HG02763 (cell line): ENCODE data around the gene LAGE3.

ENCODE experiments used
- ATAC-seq: cut with Tn5 transposase; IDR thresholded peaks from one replicate; pipeline ENCODE4 v1.9.1; 2021; ENCODE audit warnings: mild to moderate bottlenecking, moderate library complexity; ENCODE audit not compliant: unreplicated experiment

LAGE3 gene

GRCh38 chrX:154477891-154478477, 1.1 kb downstream of the LAGE3 start:
- ATAC-seq: no peak

DNA sequence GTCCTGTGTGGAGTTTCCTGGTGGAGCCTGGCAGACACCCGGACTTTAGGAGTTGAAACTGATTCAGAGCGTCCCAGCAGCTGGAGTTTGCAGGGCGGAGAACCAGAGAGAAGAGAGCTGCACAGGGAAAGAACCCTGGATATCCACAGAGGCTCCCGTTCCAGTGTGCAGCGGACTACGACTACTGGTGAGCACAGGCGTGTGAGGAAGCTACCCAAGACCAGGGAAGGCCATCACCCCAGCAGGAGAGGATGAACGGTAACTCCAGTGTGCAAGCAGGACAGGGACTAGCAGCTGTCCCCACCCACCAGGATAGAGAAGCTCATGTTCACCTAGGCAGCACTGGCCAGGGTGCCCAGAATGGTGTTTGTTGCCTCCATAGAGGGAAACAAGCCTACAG, 2.3 kb downstream of the LAGE3 start:
- no peak for ATAC-seq

GRCh38 chrX:154473683-154474082, 5.4 kb downstream of the LAGE3 start:
- ATAC-seq: no peak

DNA sequence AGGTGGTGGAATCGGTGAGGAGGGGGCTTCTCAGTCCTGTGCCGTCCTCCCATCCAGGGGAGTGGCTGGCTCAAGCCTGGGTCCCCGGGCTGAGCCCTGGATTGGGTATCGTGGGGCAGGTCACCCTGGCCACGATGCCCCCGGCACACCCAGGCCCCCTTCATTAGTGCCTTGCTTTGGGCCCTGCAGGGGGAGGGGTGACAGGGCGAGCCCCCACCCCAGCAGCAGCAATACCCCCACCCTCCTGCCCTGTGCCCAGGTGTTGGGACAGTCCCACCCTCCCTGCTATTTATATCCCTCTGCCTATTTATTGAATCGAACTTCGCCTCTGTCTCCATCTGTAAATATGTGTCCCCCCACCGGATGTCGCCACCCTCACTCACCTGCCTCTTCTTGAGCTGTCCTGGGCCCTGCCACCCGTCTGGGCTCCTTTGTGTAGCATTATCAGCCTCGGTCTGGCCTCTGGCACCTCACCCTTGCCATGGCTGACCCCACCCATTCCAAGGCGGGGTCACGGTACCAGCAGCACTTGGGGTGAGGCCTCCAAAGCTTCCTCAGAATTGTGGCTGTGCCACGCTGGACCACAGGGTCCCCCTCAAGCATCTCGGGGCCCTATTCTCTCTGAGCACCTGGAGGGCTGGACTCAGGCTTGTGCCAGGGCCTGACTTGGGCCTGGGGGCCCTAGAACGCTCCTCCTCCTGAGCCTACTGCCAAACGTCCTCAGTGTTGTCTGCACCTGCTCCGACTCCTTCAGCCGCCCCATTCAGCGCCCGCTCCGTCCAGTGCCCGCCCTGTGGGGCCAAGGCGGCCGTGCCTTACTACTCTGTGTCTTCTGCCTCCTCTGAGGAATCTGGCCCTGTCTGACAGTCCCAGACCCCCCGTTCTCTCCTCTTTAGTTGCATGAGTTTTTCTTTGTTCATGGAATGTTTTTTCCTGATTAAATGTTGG, 6.1 kb downstream of the LAGE3 start:
- no peak for ATAC-seq

GRCh38 chrX:154471839-154472684, 7.0 kb downstream of the LAGE3 start:
- ATAC-seq: no peak

GRCh38 chrX:154470914-154471568, 8.0 kb downstream of the LAGE3 start:
- no peak for ATAC-seq

- ATAC-seq: no peak
Observed at GRCh38 chrX:154470434-154470833, 8.6 kb downstream of the LAGE3 start.

DNA sequence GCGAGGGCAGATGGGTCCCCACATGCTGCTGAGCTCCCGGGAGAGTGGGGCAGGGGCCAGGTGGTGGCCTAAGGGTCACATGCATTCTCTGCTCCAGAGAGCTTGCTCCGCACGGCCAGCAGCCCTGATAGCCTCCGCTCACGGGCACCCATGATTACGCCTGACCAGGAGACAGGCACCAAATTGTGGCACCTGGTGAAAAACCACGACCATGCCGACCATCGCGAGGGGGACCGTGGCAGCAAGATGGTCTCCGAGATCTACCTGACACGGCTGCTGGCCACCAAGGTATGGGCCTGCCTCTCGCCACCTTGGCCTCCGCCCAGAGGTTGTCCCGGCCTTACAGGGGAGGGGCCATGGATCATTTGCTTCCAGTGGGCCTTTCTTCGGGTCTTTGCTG, 9.2 kb downstream of the LAGE3 start:
- no peak for ATAC-seq

GRCh38 chrX:154469114-154469513, 10.0 kb downstream of the LAGE3 start:
- no peak for ATAC-seq

- no peak for ATAC-seq
Observed at GRCh38 chrX:154468217-154468616, 10.9 kb downstream of the LAGE3 start.

DNA sequence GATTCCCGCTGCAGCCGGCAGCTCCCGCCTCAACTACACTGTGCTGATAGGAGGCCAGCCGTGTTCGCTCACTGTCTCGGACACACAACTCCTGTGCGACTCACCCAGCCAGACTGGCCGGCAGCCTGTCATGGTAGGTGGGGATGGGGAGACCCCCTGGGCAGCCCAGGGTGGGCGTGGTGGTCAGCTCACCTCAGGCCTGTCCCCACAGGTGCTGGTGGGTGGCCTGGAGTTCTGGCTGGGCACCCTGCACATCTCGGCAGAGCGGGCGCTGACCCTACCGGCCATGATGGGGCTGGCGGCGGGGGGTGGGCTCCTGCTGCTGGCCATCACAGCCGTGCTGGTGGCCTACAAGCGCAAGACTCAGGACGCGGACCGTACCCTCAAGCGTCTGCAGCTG, 11.5 kb downstream of the LAGE3 start:
- ATAC-seq: no peak

DNA sequence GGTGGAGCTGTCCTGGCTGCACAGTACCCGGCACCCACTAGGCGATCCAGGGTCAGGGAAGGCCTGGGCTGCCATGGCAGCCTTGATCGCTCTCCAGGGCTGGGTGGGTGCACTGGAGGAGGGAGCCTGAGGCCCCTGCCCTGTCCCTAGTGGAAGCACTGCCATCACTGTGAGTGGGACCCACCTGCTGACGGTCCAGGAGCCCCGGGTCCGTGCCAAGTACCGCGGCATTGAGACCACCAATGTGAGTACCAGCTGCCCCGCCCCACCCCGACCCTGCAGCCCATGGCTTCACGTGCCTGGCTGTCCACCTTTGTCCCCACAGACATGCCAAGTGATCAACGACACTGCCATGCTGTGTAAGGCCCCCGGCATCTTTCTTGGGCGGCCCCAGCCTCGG, 12.2 kb downstream of the LAGE3 start:
- ATAC-seq: no peak

- no peak for ATAC-seq
Observed at GRCh38 chrX:154466036-154466435, 13.0 kb downstream of the LAGE3 start.

GRCh38 chrX:154465601-154466000, 13.5 kb downstream of the LAGE3 start:
- ATAC-seq: no peak

GRCh38 chrX:154464806-154465365, 14.2 kb downstream of the LAGE3 start:
- no peak for ATAC-seq

GRCh38 chrX:154463611-154464220, 15.4 kb downstream of the LAGE3 start:
- ATAC-seq: no peak

- ATAC-seq: no peak
Observed at GRCh38 chrX:154462396-154462795, 16.7 kb downstream of the LAGE3 start.

GRCh38 chrX:154460326-154460725, 18.8 kb downstream of the LAGE3 start:
- ATAC-seq: no peak

DNA sequence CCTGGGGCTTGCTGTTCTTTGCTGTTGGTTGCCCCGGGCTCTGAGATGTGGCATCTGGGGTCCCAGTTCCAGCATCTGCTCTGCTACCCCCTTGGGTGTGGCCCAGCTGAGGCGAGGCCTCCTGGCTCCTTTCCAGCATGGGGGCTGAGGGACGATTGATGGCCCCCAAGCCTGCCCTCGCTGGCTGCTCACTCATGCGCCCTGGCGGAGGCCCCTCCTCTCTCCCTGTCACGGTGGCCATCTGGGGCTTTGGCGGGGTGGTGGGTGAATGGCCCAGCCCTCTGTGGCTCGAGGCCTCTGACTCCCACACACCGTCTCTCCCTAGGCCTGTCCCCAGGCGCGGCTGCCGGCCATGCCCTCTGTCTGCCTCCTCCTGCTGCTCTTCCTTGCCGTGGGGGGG, 19.2 kb downstream of the LAGE3 start:
- ATAC-seq: no peak
